DOHH2 (cell line): ENCODE data around the gene TBCC.

Experiments used
- EZH2phosphoT487 ChIP-seq: fragments of 200-600 bp; sonication (generic); IDR thresholded peaks from 2 replicates; pipeline ENCODE4 v1.6.1; 2017; ENCODE audit warnings: borderline replicate concordance, mild to moderate bottlenecking, antibody characterized with exemption, low read length, moderate library complexity, mixed read lengths
- TF ChIP-seq, protein P1 (sequence below): fragments of 200-600 bp; sonication (generic); IDR thresholded peaks from one replicate; pipeline ENCODE4 v1.5.1; 2014; ENCODE audit warnings: antibody characterized with exemption, mild to moderate bottlenecking, low read depth, low read length; ENCODE audit not compliant: poor library complexity, severe bottlenecking

DNA sequence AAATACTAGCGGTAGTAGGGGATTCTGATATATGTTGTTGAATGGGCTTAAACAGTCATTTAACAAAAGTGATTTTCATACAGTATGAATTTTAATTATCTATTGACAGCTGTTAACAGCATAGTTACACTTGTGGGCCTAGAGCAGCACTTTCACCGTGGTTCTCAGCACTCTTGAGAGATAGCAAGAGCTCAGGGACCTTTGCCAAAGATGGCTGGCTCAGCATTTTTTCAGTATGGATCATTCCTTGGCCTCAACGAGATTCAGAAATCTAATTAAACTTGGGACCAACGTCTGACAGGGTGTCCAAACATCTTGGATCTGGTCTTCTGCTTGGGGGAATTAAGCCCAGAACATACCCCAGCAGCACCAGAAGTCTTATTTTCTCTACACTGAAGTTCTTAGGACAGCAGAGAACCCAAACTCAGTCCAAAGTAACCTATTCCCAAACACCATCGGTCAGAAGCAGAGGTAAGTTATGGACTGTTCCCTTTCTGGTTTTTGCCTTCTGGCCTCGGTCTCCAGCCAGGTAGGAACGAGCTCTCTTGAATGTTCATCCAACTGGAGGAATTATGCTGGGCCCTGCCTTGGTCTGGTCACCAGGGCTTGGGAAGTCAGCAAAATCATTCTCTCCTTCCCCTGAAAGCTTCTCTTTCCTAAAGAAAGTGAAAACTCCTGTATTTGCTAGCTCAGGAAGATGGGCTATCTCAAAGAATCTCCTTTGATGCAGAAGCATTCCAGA, 49.2 kb downstream of the TBCC start:
- TF ChIP-seq, protein P1, sequence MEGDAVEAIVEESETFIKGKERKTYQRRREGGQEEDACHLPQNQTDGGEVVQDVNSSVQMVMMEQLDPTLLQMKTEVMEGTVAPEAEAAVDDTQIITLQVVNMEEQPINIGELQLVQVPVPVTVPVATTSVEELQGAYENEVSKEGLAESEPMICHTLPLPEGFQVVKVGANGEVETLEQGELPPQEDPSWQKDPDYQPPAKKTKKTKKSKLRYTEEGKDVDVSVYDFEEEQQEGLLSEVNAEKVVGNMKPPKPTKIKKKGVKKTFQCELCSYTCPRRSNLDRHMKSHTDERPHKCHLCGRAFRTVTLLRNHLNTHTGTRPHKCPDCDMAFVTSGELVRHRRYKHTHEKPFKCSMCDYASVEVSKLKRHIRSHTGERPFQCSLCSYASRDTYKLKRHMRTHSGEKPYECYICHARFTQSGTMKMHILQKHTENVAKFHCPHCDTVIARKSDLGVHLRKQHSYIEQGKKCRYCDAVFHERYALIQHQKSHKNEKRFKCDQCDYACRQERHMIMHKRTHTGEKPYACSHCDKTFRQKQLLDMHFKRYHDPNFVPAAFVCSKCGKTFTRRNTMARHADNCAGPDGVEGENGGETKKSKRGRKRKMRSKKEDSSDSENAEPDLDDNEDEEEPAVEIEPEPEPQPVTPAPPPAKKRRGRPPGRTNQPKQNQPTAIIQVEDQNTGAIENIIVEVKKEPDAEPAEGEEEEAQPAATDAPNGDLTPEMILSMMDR: no peak
- no peak for TF ChIP-seq EZH2phosphoT487
